LHCN-M2 (cell line): ENCODE data around the gene BICC1. TPM values are rescaled to one million over a fixed set of nuclear protein-coding genes. Genes with fewer than 3 reads are reported as not detected.

Experiments
- DNase-seq: peaks from one replicate; pipeline ENCODE4 v3.0.0-alpha.2; 2012; ENCODE audit warnings: low read depth
- total RNA-seq: library from RNA; depleted of rRNA; stranded (reverse); fragments of >200 nt; gene quantifications from 2 replicates; pipeline ENCODE4 v1.2.3, GENCODE V29; 2014

BICC1 gene
- total RNA-seq, 1 experiment from 2014 or later: 20.7 TPM

- DNase-seq: peak; percentile 69
Measured at GRCh38 chr10:58741673-58742072, 229.0 kb downstream of the BICC1 start.

GRCh38 chr10:58742141-58742540 is 229.5 kb downstream of the BICC1 start:
- DNase-seq: peak; percentile 71

GRCh38 chr10:58743466-58744115 is 230.9 kb downstream of the BICC1 start:
- DNase-seq: peak; percentile 93

GRCh38 chr10:58746474-58747185 is 234.0 kb downstream of the BICC1 start:
- DNase-seq: peak; percentile 53

GRCh38 chr10:58747687-58748086 is 235.0 kb downstream of the BICC1 start:
- DNase-seq: no peak

GRCh38 chr10:58752665-58753064 is 240.0 kb downstream of the BICC1 start:
- DNase-seq: no peak

- no peak for DNase-seq
Measured at GRCh38 chr10:58753425-58753824, 240.8 kb downstream of the BICC1 start.

GRCh38 chr10:58754469-58755339 is 242.0 kb downstream of the BICC1 start:
- no peak for DNase-seq

- no peak for DNase-seq
Measured at GRCh38 chr10:58755340-58755610, 242.6 kb downstream of the BICC1 start.

GRCh38 chr10:58755677-58756076 is 243.0 kb downstream of the BICC1 start:
- peak; percentile 78 for DNase-seq

- DNase-seq: peak; percentile 63
Measured at GRCh38 chr10:58756130-58756719, 243.6 kb downstream of the BICC1 start.

GRCh38 chr10:58757352-58758065 is 244.8 kb downstream of the BICC1 start:
- no peak for DNase-seq

- no peak for DNase-seq
Measured at GRCh38 chr10:58758321-58758720, 245.6 kb downstream of the BICC1 start.

GRCh38 chr10:58764087-58764747 is 251.5 kb downstream of the BICC1 start:
- DNase-seq: no peak

GRCh38 chr10:58765910-58766309 is 253.2 kb downstream of the BICC1 start:
- no peak for DNase-seq

GRCh38 chr10:58767652-58768051 is 255.0 kb downstream of the BICC1 start:
- no peak for DNase-seq

GRCh38 chr10:58771863-58772262 is 259.2 kb downstream of the BICC1 start:
- no peak for DNase-seq

GRCh38 chr10:58772758-58773157 is 260.1 kb downstream of the BICC1 start:
- no peak for DNase-seq

- no peak for DNase-seq
Measured at GRCh38 chr10:58773341-58773740, 260.7 kb downstream of the BICC1 start.

GRCh38 chr10:58773944-58774343 is 261.3 kb downstream of the BICC1 start:
- DNase-seq: no peak
